Measurements from ENCODE around the gene PBX1. TPM values are rescaled to one million over a fixed set of nuclear protein-coding genes. Genes with fewer than 3 reads are reported as not detected.

Gene PBX1
- polyA plus RNA-seq, 1 donor (not counting 4 experiments of a cell fraction or from before 2014, with no cell fraction given): 2.2 TPM

- DNase-seq (ENCODE audit: low read depth, low spot score) (no peak), FAIRE-seq (no peak)
- Histone ChIP-seq H3K27ac (ENCODE audit: control insufficient read depth, insufficient read depth, low read length) (no peak overlapping the region), H3K9me1 (ENCODE audit: control insufficient read depth, extremely low read depth, insufficient read depth, low read length) (no peaks in the 10 kb centered on the region), H3K9ac (ENCODE audit: control insufficient read depth, extremely low read depth, insufficient read depth, low read length) (no peak overlapping the region), H3K79me2 (ENCODE audit: control insufficient read depth, insufficient read depth, low read length) (no peaks in the 10 kb centered on the region), H3K4me2 (ENCODE audit: control insufficient read depth, extremely low read depth, insufficient read depth, low read depth, low read length) (no peak overlapping the region), H2AFZ (ENCODE audit: control insufficient read depth, low read length) (no peak overlapping the region), H4K20me1 (ENCODE audit: control insufficient read depth, extremely low read depth, insufficient read depth, low read length) (no peaks in the 10 kb centered on the region), H3K27me3 (ENCODE audit: control insufficient read depth, extremely low read depth, insufficient read depth, low read length) (no peaks in the 10 kb centered on the region), H3K9me3 (ENCODE audit: control insufficient read depth, low read depth, low read length) (no peaks in the 10 kb centered on the region), H3K4me3 (ENCODE audit: control insufficient read depth in 2 of 3, extremely low read depth in 1 of 3, insufficient read depth in 2 of 3, low read depth in 1 of 3, low read length in 3 of 3) (no peak overlapping the region), H3K4me1 (ENCODE audit: control insufficient read depth, extremely low read depth, insufficient read depth, low read length) (peaks cover 47% of the 10 kb centered on the region), H3K36me3 (ENCODE audit: control insufficient read depth in 2 of 2, extremely low read depth in 1 of 2, insufficient read depth in 2 of 2, low read length in 2 of 2) (no peaks in the 10 kb centered on the region)
- TF ChIP-seq EZH2 (IDR thresholded peaks at IDR 0.05; ENCODE audit: low read length): no peak
- TF ChIP-seq, protein P1, sequence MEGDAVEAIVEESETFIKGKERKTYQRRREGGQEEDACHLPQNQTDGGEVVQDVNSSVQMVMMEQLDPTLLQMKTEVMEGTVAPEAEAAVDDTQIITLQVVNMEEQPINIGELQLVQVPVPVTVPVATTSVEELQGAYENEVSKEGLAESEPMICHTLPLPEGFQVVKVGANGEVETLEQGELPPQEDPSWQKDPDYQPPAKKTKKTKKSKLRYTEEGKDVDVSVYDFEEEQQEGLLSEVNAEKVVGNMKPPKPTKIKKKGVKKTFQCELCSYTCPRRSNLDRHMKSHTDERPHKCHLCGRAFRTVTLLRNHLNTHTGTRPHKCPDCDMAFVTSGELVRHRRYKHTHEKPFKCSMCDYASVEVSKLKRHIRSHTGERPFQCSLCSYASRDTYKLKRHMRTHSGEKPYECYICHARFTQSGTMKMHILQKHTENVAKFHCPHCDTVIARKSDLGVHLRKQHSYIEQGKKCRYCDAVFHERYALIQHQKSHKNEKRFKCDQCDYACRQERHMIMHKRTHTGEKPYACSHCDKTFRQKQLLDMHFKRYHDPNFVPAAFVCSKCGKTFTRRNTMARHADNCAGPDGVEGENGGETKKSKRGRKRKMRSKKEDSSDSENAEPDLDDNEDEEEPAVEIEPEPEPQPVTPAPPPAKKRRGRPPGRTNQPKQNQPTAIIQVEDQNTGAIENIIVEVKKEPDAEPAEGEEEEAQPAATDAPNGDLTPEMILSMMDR (optimal IDR thresholded peaks at IDR 0.05 in 1 of 3, IDR thresholded peaks at IDR 0.05 in 1 of 3, conservative IDR thresholded peaks at IDR 0.05 in 1 of 3; ENCODE audit: extremely low read depth in 1 of 3, insufficient read depth in 2 of 3, low read length in 3 of 3): peak in 1 of 3 experiments; percentile 41
- dilution Hi-C loops (cut with MboI; ENCODE audit: extremely low pct_ligation_motif_present, low sequenced_read_pairs): no loop called here
Observed at GRCh38 chr1:164704954-164705353, 146.0 kb downstream of the PBX1 start.

GRCh38 chr1:164706606-164706987 lies 147.6 kb downstream of the PBX1 start:
- no peaks in the 10 kb centered on the region for H3K9me1 ChIP-seq (ENCODE audit: control insufficient read depth, extremely low read depth, insufficient read depth, low read length)
- FAIRE-seq: peak; percentile 59
- H3K9ac ChIP-seq (ENCODE audit: control insufficient read depth, extremely low read depth, insufficient read depth, low read length): peak overlapping the region; percentile 11
- no peaks in the 10 kb centered on the region for H4K20me1 ChIP-seq (ENCODE audit: control insufficient read depth, extremely low read depth, insufficient read depth, low read length)
- dilution Hi-C loops (cut with MboI; ENCODE audit: extremely low pct_ligation_motif_present, low sequenced_read_pairs): no loop called here
- DNase-seq (ENCODE audit: low read depth, low spot score): no peak
- H3K27me3 ChIP-seq (ENCODE audit: control insufficient read depth, extremely low read depth, insufficient read depth, low read length): no peaks in the 10 kb centered on the region
- H2AFZ ChIP-seq (ENCODE audit: control insufficient read depth, low read length): peak overlapping the region; percentile 83
- H3K4me1 ChIP-seq (ENCODE audit: control insufficient read depth, extremely low read depth, insufficient read depth, low read length): peaks cover 37% of the 10 kb centered on the region
- no peak overlapping the region for H3K4me3 ChIP-seq (ENCODE audit: control insufficient read depth in 2 of 3, extremely low read depth in 1 of 3, insufficient read depth in 2 of 3, low read depth in 1 of 3, low read length in 3 of 3)
- H3K4me2 ChIP-seq (ENCODE audit: control insufficient read depth, extremely low read depth, insufficient read depth, low read depth, low read length): peak overlapping the region; percentile 69
- H3K9me3 ChIP-seq (ENCODE audit: control insufficient read depth, low read depth, low read length): no peaks in the 10 kb centered on the region
- no peaks in the 10 kb centered on the region for H3K79me2 ChIP-seq (ENCODE audit: control insufficient read depth, insufficient read depth, low read length)
- H3K36me3 ChIP-seq (ENCODE audit: control insufficient read depth in 2 of 2, extremely low read depth in 1 of 2, insufficient read depth in 2 of 2, low read length in 2 of 2): no peaks in the 10 kb centered on the region
- TF ChIP-seq, protein P1 (optimal IDR thresholded peaks at IDR 0.05 in 1 of 3, IDR thresholded peaks at IDR 0.05 in 1 of 3, conservative IDR thresholded peaks at IDR 0.05 in 1 of 3; ENCODE audit: extremely low read depth in 1 of 3, insufficient read depth in 2 of 3, low read length in 3 of 3): no peak
- TF ChIP-seq EZH2 (IDR thresholded peaks at IDR 0.05; ENCODE audit: low read length): no peak
- peak overlapping the region; percentile 23 for H3K27ac ChIP-seq (ENCODE audit: control insufficient read depth, insufficient read depth, low read length)
